ENCODE measurements around the gene NEURL1.

Gene NEURL1

GRCh38 chr10:103610921-103611511 lies 117.5 kb downstream of the NEURL1 start:
- no peak for DNase-seq

GRCh38 chr10:103612462-103613365 lies 119.2 kb downstream of the NEURL1 start:
- DNase-seq: no peak

GRCh38 chr10:103613616-103614015 lies 120.1 kb downstream of the NEURL1 start:
- DNase-seq: no peak

GRCh38 chr10:103614306-103615158 lies 121.0 kb downstream of the NEURL1 start:
- no peak for DNase-seq

DNA sequence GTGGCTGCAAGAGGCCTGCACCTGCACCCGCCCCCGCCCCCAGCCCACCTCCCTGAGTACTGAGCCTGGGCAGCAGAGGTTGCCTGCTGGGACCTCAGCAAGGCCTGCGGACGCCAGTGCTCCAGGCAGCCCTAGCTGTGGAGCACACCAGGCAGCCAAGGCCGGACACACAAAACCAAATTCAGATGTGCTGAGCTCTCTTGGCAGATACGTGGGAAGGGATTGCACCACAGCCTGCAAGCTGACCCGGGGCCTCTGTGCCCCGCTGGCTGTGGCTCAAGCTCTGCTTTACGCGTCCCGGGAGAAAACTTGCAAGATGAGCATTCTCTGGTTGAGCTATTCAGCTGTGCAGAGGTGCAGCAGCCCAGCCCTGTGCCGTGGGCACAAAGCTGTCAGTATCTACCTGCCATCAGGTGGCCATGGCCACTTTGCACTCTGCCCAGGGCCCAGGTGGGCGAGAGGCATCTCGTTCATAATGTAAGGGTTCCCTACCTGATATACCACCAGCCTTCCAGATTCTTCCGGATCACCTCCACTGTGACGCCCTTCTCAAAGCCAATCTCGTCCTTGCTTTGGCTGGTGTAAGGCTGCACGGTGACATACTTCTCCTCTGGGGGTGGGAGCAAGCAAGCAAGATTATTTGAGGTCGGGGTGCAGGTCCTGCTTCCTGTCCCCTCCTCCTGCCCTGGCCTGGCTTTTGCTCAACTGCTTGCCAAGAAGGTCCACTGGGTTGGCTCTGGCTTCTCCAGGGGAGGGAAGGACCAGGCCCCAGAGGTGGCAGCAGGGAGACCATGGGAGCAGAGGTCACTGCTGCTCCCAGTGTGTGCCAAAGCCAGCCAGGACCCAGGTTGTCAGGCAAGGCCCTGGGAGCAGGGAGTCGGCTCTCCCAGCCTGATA lies 123.4 kb downstream of the NEURL1 start:
- no peak for DNase-seq

GRCh38 chr10:103617602-103618385 lies 124.3 kb downstream of the NEURL1 start:
- DNase-seq: no peak

DNA sequence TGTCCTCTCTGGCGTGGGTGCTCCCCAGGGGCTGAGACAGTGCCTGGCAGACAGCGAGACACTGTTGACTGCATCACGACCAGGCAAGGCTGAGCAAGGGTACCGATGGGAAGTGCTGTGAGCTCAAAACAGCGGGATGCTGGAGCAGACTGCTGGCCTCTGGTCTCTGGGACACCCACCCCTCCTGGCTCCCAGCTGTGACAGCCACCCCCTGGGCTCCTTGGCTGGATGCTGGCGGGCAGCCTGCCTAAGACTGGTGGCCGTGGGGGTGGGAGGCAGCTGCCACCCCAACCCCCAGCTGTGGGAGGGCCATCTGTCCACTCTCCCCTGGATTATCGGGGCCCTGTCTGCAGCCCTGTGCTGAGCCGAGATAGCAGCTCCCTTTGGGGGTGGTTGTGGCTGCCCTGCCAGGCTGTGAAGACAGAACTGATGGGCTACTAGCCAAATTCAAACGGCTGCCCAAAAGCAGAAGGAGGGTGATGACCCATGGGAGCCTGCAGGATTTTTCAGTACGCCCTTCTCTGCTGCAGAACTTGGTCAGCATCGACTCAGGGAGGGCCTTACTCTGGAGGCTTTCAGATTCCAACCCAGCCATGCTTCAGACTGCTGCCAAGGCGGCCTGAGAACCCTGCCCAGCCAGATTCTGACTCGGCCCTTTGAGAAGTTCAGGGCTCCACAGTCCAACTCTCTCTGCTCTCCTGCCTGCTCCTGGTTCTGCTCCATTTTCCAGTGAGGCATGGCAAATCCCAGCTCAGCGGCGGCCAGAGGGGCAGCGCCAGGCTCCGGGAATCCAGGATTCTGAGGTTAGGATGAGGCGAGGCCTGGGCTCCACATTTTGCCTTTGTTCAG lies 125.3 kb downstream of the NEURL1 start:
- no peak for DNase-seq

- DNase-seq: no peak
Measured at GRCh38 chr10:103619424-103620351, 126.2 kb downstream of the NEURL1 start.

- no peak for DNase-seq
Measured at GRCh38 chr10:103620352-103620740, 126.8 kb downstream of the NEURL1 start.

DNA sequence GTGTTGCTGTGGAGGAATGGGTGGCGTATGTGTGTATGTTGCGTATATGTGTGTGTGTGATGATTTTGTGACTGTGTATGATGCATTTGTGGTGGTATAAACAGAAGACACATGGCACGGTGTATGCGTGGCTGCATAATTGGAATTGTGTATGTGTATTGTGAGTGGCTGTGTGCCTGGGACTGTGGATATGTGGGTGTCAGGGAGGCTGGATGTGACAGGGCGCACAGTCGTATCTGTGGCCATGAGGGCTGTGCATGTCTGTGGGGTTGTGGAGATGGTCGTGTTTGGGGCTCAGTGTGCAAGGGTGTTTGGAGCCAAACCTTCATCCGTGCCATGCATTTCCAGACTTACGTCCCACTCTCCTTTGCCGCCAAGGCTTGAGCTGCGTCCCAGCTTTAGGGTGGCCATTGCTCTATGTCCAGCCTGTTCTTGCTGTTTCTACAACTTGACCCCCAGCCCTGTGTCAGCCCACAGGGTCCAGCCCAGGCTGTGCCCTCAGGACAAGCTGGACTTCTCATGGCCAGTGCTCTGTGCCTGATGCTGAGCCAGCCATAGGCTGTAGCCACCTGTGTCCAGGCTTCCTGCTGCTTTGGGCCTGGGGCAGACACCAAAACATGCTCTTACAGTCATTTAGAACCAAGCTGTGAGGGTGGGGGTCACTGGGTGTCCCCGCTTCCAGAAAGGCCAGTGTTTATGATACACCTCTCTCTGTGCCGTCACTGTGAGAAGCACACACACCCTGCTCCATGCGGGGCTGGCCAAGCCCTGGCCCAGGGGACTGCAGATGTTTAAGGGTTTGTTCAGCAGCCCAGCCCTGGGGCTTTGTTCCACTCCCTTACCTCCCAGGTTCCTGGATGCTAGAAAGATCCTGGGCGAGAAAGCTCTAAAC lies 127.6 kb downstream of the NEURL1 start:
- no peak for DNase-seq

- no peak for DNase-seq
Measured at GRCh38 chr10:103621783-103622125, 128.2 kb downstream of the NEURL1 start.

- no peak for DNase-seq
Measured at GRCh38 chr10:103622286-103622685, 128.8 kb downstream of the NEURL1 start.

- DNase-seq: no peak
Measured at GRCh38 chr10:103622935-103623574, 129.6 kb downstream of the NEURL1 start.

GRCh38 chr10:103626178-103626577 lies 132.7 kb downstream of the NEURL1 start:
- DNase-seq: no peak

DNA sequence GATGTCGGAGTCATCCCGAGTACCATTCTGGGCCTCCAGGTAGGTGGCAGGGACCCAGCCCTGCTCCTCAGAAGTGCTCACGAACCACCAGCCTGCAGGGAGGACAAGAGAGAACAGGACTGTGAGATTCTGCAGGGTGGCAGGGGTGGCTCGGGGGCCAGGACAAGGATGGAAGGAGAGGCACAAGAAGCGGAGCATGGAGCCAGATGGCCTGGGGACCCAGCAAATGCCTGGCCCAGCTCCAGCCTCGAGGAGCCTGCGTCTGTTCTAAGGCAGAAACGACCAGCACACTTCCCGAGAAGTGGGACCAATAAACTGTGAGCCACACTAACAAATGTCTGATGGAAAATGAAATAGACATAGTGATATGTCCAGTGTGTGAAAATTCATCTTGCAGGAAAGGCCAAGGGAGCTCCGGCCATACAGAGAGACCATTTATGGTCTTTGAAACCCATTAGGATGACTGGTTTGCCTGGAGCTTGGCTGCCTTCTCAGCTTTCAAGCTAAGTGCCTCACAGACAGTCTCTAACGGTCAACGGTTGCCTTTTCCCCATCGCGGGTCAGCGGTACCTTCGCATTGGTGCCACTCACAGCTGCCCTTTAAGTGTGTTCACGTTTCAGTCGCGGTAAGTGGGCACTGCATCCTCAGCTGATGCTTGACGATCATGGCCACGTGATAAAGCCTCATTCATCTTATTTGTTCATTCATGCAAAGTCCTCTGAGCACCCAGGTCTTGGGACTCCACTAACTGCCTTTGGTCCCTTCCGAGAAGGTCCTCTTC lies 133.8 kb downstream of the NEURL1 start:
- DNase-seq: no peak

DNA sequence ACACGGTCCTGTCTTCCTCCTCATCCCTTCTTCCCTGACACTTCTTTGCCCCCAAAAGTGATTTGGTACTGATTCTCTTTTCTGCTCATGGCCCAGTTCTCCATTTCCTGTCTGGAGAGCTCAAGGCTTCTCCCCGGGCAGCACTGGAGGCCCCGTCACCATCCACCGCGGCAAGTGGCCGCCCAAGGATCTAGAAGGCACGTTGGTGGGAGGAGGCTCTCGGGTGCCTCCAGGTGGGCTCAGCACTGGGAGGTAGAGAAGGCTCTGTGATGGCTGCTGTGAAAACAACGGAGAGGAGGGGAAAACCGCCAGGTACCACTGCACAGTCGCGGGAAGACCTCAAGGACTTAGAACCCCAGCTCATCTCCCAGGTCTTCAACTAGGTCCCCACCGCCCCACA lies 134.4 kb downstream of the NEURL1 start:
- no peak for DNase-seq

GRCh38 chr10:103629581-103629980 lies 136.1 kb downstream of the NEURL1 start:
- no peak for DNase-seq

All from CD4-positive, alpha-beta T cell treated with Interleukin-21 for 1 hour (primary cell).